HepG2 (cell line): ENCODE data around the gene GPBAR1.

Experiments used
- DR1 ChIP-seq: sonication (generic); formaldehyde crosslinking; IDR thresholded peaks from 2 replicates; pipeline ENCODE4 v1.8.0; 2021; ENCODE audit warnings: mild to moderate bottlenecking, missing genetic modification reagents, inconsistent platforms
- MXI1 ChIP-seq: IDR thresholded peaks from 3 replicates; pipeline ENCODE4 v1.6.1; 2012; ENCODE audit warnings: low read depth, low read length, inconsistent platforms, borderline replicate concordance
- TRIM24 ChIP-seq: sonication (generic); formaldehyde crosslinking; IDR thresholded peaks from 2 replicates; pipeline ENCODE4 v1.8.0; 2022; ENCODE audit warnings: mild to moderate bottlenecking, missing genetic modification reagents
- ZFP41 ChIP-seq: sonication (generic); formaldehyde crosslinking; IDR thresholded peaks from 2 replicates; pipeline ENCODE4 v1.4.0; 2020; ENCODE audit warnings: mild to moderate bottlenecking, missing genetic modification reagents, borderline replicate concordance
- ZNF232 ChIP-seq: sonication (generic); formaldehyde crosslinking; IDR thresholded peaks from 2 replicates; pipeline ENCODE4 v1.4.0; 2020; ENCODE audit warnings: missing genetic modification reagents, borderline replicate concordance

- TF ChIP-seq DR1 (CRISPR knock-in tag) (no peak), MXI1 (peak; percentile 53; the same call in 1 of the 3 replicates), ZFP41 (no peak), ZNF232 (0 out of 2 replicates have a peak, but pooled peaks have one; percentile 19), TRIM24 (CRISPR knock-in tag) (no peak)
Observed at GRCh38 chr2:218286570-218287459, 26.0 kb downstream of the GPBAR1 start.
